Transverse colon (tissue), 4 donors: Measurements from ENCODE around the gene ALDOB. TPM values are rescaled to one million over a fixed set of nuclear protein-coding genes. Genes with fewer than 3 reads are reported as not detected.

Experiments used
- DNase-seq: peaks from one replicate; pipeline ENCODE4 v3.0.0-alpha.2; 2019
- H3K27ac ChIP-seq, 4 donors: fragments of 200-600 bp; sonication (generic); 2 replicates each; pipeline ENCODE4 v1.5.1; 2016 to 2018; ENCODE audit warnings: inconsistent platforms in 4 of 4
- H3K27me3 ChIP-seq: fragments of 200-600 bp; sonication (generic); 2 replicates; pipeline ENCODE4 v1.5.1; 2017; ENCODE audit warnings: inconsistent platforms
- H3K36me3 ChIP-seq, 4 donors: fragments of 200-600 bp; sonication (generic); 2 replicates each; pipeline ENCODE4 v1.5.1; 2017 to 2019; ENCODE audit warnings: inconsistent platforms in 4 of 4
- H3K4me1 ChIP-seq, 4 donors: fragments of 200-600 bp; sonication (generic); 2 replicates each; pipeline ENCODE4 v1.5.1; 2017 to 2020; ENCODE audit warnings: inconsistent platforms in 4 of 4
- H3K4me3 ChIP-seq, 4 donors: fragments of 200-600 bp; sonication (generic); 1 replicate in 1 of 4; 2 replicates in 3 of 4; pipeline versions ENCODE4 v1.5.1 to v1.6.1; 2017 to 2019; ENCODE audit warnings: inconsistent platforms in 4 of 4
- H3K9me3 ChIP-seq, 2 donors: fragments of 200-600 bp; sonication (generic); 2 replicates each; pipeline ENCODE4 v1.5.1; 2017 to 2019; ENCODE audit warnings: inconsistent platforms in 2 of 2
- EP300 ChIP-seq: sonication (generic); formaldehyde crosslinking; IDR thresholded peaks from one replicate; pipeline ENCODE4 v1.6.1; 2017; ENCODE audit warnings: antibody characterized with exemption, low read depth
- POLR2A ChIP-seq: fragments of 450-650 bp; IDR thresholded peaks from one replicate; pipeline ENCODE4 v1.6.1; 2016; ENCODE audit warnings: antibody characterized with exemption, mild to moderate bottlenecking, moderate library complexity
- POLR2AphosphoS5 ChIP-seq, 3 donors: sonication (generic); formaldehyde crosslinking; IDR thresholded peaks; one replicate each; pipeline ENCODE4 v1.6.1; 2016; ENCODE audit warnings: antibody characterized with exemption in 3 of 3
- WGBS, 2 donors: methylation state at CpG; one replicate each; pipeline ENCODE4 v1.1.5; 2018; ENCODE audit warnings: low coverage in 1 of 2; 5-methylcytosine and 5-hydroxymethylcytosine counted together
- in situ Hi-C, 4 donors: fragments of 200-750 bp; cut with MboI; loops; one replicate each; pipeline versions ENCODE4 v1.15.0 to v1.15.1; 2017; ENCODE audit warnings: low sequenced_read_pairs in 3 of 4, low pct_ligation_motif_present in 1 of 4, low pct_unique_long_range_greater_than_20kb in 1 of 4
- intact Hi-C: fragments of 100-400 bp; cut with DNase I; formaldehyde crosslinking; loops from one replicate; pipeline ENCODE4 v1.15.1; 2023; ENCODE audit warnings: low total_unique reads
- total RNA-seq, 4 donors: library from RNA; depleted of rRNA; stranded (reverse); fragments of >200 nt; gene quantifications; one replicate each; pipeline ENCODE4 v1.1.0, GENCODE V29; 2016
- TF ChIP-seq, protein P1 (sequence below), 5 experiments: fragments of 200-600 bp in 3 of 5; fragments of 450-650 bp in 2 of 5; sonication (generic) in 3 of 5; IDR thresholded peaks; 1 replicate in 2 of 5; 2 replicates in 3 of 5; pipeline ENCODE4 v1.5.1; 2016 to 2017; ENCODE audit warnings: antibody characterized with exemption in 5 of 5, inconsistent platforms in 3 of 5, mild to moderate bottlenecking in 2 of 5, moderate library complexity in 1 of 5

ALDOB gene
- total RNA-seq, 4 donors from 2014 or later = 1.9 to 55.0 (median 20.1) TPM; not detected in 1

DNA sequence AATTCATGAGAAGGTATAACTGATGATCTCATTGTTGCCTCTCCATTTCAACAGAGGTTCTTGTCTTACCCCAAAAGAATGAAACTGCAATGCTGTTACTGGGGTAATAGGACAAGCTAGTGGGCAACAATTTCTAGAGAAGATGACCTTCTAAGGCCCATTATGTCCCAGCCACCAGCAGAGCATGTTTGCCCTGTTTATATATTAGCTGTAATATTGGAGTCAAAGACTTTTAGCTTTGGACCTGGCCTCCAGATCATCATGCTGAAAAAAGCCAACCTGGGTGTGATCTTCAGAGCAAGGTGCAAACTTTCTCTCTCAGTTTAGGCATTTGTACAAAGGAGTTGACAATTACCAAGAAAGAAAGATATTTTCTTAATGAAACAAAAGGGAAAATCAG, 3.4 kb downstream of the ALDOB start:
- no peaks in the 10 kb centered on the region for H3K27me3 ChIP-seq
- intact Hi-C loops (no loop called here), in situ Hi-C loops (no loop called here)
- no peaks in the 10 kb centered on the region for H3K36me3 ChIP-seq
- H3K27ac ChIP-seq = no peak overlapping the region
- no peak overlapping the region for H3K4me3 ChIP-seq
- TF ChIP-seq POLR2A (no peak), POLR2AphosphoS5 (IDR thresholded peaks at IDR 0.05) (no peak), EP300 (no peak)
- TF ChIP-seq, protein P1, sequence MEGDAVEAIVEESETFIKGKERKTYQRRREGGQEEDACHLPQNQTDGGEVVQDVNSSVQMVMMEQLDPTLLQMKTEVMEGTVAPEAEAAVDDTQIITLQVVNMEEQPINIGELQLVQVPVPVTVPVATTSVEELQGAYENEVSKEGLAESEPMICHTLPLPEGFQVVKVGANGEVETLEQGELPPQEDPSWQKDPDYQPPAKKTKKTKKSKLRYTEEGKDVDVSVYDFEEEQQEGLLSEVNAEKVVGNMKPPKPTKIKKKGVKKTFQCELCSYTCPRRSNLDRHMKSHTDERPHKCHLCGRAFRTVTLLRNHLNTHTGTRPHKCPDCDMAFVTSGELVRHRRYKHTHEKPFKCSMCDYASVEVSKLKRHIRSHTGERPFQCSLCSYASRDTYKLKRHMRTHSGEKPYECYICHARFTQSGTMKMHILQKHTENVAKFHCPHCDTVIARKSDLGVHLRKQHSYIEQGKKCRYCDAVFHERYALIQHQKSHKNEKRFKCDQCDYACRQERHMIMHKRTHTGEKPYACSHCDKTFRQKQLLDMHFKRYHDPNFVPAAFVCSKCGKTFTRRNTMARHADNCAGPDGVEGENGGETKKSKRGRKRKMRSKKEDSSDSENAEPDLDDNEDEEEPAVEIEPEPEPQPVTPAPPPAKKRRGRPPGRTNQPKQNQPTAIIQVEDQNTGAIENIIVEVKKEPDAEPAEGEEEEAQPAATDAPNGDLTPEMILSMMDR (IDR thresholded peaks at IDR 0.05) = no peak
- no peaks in the 10 kb centered on the region for H3K4me1 ChIP-seq
- DNase-seq = no peak
- H3K9me3 ChIP-seq = no peaks in the 10 kb centered on the region

DNA sequence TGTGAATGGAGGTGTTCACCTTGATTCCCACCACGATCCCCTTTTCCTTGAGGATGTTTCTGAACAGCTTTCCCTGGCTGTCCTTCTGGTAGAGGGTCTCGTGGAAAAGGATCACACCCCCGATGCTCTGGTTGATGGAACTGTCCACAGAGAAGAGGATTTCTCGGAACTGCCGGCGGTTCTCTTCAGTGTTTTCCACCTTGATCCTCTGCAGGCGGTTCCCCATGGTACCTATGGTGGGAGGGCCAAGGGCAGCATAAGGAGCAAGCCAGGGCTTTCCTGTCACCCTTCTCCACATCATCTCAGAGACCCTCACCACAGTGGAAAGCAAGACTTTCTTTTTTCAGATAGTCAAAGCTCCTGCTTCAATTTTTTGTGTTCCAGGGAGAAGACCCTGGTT, 5.8 kb downstream of the ALDOB start:
- intact Hi-C loops (no loop called here), in situ Hi-C loops (no loop called here)
- Histone ChIP-seq H3K9me3 (no peaks in the 10 kb centered on the region), H3K27ac (no peak overlapping the region), H3K4me3 (no peak overlapping the region), H3K4me1 (no peaks in the 10 kb centered on the region), H3K36me3 (no peaks in the 10 kb centered on the region), H3K27me3 (no peaks in the 10 kb centered on the region)
- no peak for DNase-seq
- TF ChIP-seq POLR2A (no peak), EP300 (no peak), POLR2AphosphoS5 (IDR thresholded peaks at IDR 0.05) (no peak)
- TF ChIP-seq, protein P1 (IDR thresholded peaks at IDR 0.05) = no peak
- 89 to 100% methylated on average over 2 to 7 of the region's 7 CpGs for WGBS, 2 donors

DNA sequence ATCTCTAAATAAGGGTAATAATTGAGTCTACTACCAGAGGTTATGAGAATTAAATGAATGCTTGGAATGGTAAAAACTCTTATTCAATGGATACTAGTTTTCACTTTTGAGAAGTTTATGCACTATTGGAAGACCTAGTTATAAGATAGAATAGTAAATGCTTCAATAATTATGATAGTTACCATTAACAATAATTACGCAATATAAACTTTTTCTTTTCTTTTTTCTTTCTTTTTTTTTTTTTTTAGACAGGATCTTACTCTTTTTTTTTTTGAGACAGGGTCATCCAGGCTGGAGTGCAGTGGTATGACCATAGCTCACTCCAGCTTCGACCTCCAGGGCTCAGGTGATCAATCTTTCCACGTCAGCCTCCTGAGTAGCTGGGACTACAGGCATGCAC, 6.7 kb downstream of the ALDOB start:
- H3K9me3 ChIP-seq = no peaks in the 10 kb centered on the region
- no peak overlapping the region for H3K27ac ChIP-seq
- no peaks in the 10 kb centered on the region for H3K27me3 ChIP-seq
- no peaks in the 10 kb centered on the region for H3K36me3 ChIP-seq
- TF ChIP-seq, protein P1 (IDR thresholded peaks at IDR 0.05) = no peak
- no peak for TF ChIP-seq POLR2AphosphoS5 (IDR thresholded peaks at IDR 0.05)
- no peak for TF ChIP-seq POLR2A
- TF ChIP-seq EP300 = no peak
- no peak overlapping the region for H3K4me3 ChIP-seq
- in situ Hi-C loops (no loop called here), intact Hi-C loops (no loop called here)
- DNase-seq = no peak
- WGBS, 2 donors = 80 to 81% methylated on average over 3 of the region's 3 CpGs
- H3K4me1 ChIP-seq = no peaks in the 10 kb centered on the region

DNA sequence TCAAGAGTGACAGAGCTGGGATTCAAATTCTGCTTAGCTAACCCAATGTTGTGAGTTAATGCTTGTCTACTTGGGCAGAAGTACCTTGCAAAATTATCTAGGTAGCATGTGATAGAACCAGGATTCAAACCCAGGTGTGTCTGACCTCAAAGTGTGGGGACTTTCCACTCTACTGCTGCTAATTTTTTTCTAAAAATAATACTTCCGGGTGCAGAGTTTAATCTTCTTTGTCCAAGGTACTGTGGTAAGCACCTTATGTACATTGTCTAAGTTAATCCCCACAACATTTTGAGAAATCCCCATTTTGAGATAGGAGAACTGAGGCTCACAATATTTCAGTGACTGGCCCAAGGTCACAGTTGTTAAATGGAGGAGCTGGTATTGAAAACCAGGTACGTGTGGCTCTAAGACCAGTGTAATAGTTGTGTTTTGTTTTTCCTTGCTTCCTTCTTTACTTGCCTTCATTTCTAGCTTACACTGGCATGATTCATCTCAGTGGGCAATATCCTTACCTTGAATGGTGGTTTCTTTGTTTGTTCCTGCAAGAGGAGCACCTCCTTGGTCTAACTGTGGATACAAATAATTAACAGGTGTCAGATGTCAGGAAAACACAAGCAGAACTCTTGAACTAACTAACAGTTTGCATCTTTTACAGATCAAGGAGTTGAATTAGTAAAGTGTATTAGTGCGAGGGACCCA, 7.5 kb downstream of the ALDOB start:
- WGBS, 2 donors = 72 to 79% methylated on average over 3 of the region's 3 CpGs
- intact Hi-C loops = no loop called here
- Histone ChIP-seq H3K27me3 (no peaks in the 10 kb centered on the region), H3K36me3 (no peaks in the 10 kb centered on the region), H3K4me3 (no peak overlapping the region), H3K27ac (no peak overlapping the region), H3K9me3 (no peaks in the 10 kb centered on the region), H3K4me1 (no peaks in the 10 kb centered on the region)
- in situ Hi-C loops = no loop called here
- TF ChIP-seq POLR2AphosphoS5 (IDR thresholded peaks at IDR 0.05) (no peak), EP300 (no peak), POLR2A (no peak)
- TF ChIP-seq, protein P1 (IDR thresholded peaks at IDR 0.05) = no peak
- no peak for DNase-seq
